ENCODE measurements around the gene BBLN.

GRCh38 chr9:128159784-128160602 lies at the start of gene BBLN:
- no peak for TF ChIP-seq CTCF (conservative IDR thresholded peaks at IDR 0.05 in 1 of 2, IDR thresholded peaks at IDR 0.05 in 1 of 2; ENCODE audit: extremely low read depth in 1 of 2, insufficient read depth in 1 of 2, low read depth in 1 of 2, low read length in 2 of 2)
- TF ChIP-seq EZH2 (IDR thresholded peaks at IDR 0.05; ENCODE audit: borderline replicate concordance, low read length): no peak
